Hepatocyte (in vitro differentiated cells): ENCODE measurements around the gene CD79A.

Source experiments
- CTCF ChIP-seq: fragments of 200-600 bp; sonication (generic); IDR thresholded peaks from 2 replicates; pipeline ENCODE4 v1.5.1; 2016; ENCODE audit warnings: antibody characterized with exemption, mild to moderate bottlenecking; ENCODE audit not compliant: poor library complexity
- EZH2 ChIP-seq: fragments of 200-600 bp; sonication (generic); IDR thresholded peaks from 2 replicates; pipeline ENCODE4 v1.6.1; 2016; ENCODE audit warnings: antibody characterized with exemption, mild to moderate bottlenecking, borderline replicate concordance
- EZH2phosphoT487 ChIP-seq: fragments of 200-600 bp; sonication (generic); IDR thresholded peaks from one replicate; pipeline ENCODE4 v1.6.1; 2018; ENCODE audit warnings: antibody characterized with exemption, mild to moderate bottlenecking, low read depth, moderate library complexity; ENCODE audit not compliant: unreplicated experiment, severe bottlenecking

GRCh38 chr19:41908724-41909464, 31.8 kb downstream of the CD79A start:
- no peak for TF ChIP-seq CTCF
- TF ChIP-seq EZH2phosphoT487 = no peak
- TF ChIP-seq EZH2 = no peak
